Amniotic epithelial cell (primary cell): Measurements from ENCODE around the gene ITGA6.

Experiments used
- DNase-seq: peaks from one replicate; pipeline ENCODE4 v3.0.0-alpha.2; 2010; ENCODE audit warnings: low read depth

Gene ITGA6

DNA sequence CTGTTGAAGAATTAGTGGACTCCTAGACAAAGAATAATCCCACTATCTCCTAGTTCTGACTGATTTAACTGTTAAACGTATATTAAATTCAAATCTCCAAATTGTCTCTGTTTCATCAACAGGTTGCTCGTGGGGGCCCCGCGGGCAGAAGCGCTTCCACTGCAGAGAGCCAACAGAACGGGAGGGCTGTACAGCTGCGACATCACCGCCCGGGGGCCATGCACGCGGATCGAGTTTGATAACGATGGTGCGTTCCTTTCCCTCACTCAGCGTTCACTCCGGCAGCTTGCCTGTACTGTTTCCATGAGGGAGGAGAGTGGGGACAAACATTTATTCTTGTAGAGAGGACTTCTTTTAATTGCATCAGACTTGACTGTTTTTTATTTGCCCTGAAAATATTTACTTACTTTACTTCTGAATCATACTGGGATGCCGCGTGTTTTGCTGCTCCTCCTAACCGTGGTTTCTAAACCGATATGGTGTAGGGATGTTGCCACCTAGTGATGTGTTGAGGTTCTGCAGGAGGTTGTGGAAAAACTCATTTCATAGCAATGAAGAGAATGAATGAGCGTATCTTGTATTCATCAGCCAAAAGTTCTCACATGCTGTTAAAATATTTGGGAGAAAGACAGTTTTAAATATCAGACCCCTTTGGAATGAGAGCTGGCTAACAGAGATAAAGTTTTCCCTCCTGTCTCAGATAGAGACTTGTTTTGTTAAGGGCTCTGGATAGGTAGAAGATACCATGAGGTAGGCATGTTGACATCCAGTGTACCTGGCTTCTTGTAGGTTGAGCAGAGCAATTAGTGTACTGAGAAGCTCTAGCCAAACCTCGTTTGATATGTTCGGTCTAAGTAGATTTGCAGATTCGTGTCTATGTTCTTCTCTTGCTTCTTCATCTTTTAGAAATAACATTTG lies 38.3 kb downstream of the ITGA6 start:
- DNase-seq, result peak; percentile 81

DNA sequence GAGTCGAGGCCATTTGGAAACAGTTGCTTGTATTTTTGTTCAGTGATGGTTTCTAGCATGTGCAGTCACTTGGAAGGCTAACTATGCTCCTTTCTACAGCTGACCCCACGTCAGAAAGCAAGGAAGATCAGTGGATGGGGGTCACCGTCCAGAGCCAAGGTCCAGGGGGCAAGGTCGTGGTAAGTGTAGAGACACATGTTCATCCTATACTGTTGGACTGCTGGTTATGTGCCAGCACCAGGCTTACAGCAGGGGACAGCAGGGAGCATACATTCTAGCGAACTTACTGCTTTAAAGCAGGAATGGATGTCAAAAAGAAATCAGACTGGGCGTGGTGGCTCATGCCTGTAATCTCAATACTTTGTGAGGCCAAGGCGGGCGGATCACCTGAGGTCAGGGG lies 40.0 kb downstream of the ITGA6 start:
- no peak for DNase-seq

DNA sequence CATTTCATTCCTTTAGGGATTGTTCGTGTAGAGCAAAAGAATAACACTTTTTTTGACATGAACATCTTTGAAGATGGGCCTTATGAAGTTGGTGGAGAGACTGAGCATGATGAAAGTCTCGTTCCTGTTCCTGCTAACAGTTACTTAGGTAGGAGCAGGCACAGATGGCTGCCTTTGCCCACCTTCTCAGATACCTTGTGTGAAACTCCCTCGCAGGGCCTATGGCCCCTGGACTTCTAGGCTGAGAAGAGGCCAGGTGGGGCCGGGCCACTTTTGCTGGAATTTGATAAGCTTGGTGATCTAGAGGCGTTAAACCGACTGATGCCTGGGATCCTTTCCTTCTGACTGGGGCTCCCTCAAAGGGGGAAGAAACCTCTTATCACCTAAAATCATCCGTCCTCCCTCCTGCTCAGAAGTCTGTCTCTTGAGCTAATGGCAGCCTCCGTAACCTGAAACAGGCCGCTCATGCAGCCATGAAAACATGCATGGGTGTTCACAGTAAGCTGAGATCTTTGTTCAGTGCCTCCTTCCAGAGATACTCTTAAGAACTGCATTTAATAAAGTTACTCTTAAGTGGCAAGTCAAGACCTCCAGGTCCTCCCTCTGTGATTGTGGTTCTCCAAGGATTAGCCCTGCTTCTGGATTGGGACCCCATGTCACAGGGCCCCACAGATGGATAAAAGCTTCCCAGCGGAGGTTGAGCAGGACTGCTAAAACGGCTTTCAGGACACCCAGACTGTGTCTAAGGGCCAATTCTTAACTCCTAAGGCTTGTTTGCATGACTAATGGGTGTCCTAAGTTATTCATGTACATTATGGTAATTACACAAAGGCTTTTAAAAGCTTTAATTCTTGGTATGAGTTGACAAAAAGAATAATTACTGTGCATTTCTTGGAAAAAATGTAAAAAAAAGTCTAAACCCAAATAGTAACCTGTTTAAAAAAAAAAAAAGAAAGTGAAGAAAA lies 43.9 kb downstream of the ITGA6 start:
- DNase-seq, result no peak

DNA sequence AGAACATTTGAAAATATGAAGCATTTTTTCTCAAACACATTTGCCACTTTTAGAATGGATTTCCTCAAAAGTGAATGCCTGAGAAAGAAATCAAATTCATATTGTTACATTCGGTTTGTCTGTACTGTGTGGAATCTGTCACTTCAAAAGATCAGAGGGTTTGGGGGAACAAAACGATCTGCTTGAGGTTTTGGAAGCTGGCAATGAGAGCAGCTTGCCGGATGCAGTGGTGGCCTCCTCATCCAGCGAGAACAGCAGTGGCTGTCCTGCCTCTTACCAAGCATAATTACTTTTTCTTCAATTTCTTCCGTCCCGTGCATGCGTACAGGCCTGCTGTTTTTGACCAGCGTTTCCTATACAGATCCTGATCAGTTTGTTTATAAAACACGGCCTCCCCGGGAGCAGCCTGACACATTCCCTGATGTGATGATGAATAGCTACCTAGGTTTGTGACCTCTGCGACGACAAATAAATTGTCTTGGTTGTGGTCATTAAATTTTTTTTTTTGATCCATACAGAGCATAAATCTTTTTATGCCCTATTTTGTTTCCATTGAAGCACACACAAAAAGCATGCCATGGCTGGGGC lies 45.2 kb downstream of the ITGA6 start:
- DNase-seq, result no peak

DNA sequence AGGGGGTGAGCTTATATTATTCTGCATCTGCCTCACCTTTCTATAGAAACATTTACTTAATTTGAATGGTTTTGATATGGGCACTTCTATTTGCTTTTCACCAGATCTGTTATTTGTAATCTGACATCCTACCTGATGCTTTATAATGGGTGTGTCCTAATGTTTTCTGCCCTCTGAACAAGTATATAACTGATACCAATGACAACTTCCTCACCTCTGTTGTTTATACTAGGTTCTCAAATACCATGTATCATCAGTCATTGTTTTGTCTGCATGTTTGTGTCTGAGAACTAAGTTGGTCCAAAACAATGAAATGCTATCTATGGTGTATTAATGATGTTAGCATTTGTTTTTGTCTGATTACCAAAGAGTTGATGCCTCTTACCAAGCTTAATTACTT lies 45.8 kb downstream of the ITGA6 start:
- no peak for DNase-seq

DNA sequence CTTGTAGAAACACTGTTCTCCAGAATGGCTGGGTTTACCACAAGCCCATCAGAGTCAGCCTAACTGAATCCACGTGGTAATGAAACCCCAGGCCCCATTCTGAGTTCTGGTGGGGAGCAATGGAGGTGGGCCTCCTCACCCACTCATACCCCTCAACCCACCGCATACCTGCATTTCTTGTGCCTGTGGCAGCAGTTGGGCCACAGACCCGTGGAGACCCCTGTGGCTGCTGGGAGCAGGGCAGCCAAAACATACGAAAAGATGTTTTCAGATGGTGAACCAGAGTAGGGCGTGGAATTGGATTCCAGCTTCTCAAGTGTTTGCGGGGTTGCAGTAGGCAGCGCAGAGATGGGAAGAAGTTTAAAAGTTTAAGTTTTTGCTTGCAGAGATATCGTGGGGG lies 51.0 kb downstream of the ITGA6 start:
- DNase-seq, result no peak

DNA sequence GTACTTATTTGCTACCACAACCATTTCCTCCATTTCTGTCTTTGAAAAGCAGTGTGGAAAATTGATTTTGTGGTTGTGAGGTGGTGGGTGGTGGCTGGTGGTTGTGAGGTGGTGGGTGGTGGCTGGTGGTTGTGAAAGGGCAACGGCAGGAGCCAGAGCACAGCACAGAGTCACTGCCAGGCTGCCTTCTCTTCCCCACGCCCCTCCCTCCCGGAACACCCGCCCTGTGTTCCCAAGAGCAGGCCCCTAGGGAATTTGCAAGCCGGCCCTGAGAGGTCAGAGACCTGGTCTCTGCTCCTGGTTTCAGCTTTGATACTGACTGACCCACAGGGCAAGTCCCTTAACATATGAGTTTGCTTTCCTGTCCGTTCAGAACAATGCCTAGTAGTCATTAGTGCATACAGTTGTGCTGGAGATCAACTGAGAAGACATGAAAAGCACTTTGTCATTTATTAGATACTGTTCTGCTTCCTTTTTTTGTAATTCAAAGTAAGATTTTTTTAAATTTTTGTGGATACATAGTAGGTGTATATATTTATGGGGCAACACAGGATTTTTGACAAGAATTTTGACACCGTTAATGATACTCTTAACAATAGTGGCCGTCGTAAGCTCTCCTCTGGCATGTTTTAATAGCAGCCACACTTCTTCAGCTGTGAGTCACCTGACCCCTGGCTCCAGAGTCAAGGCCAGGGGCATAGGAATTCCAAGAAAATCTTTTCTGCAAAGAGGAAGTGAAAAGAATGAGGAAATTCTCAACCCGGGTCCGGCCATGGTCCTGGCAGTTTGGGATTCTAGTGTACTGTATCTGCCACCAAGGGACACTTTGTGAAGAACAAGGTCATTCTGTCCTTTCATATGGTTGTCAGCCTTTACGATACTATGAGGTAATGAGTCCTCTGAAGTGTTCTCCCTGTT lies 53.2 kb downstream of the ITGA6 start:
- peak; percentile 18 for DNase-seq

DNA sequence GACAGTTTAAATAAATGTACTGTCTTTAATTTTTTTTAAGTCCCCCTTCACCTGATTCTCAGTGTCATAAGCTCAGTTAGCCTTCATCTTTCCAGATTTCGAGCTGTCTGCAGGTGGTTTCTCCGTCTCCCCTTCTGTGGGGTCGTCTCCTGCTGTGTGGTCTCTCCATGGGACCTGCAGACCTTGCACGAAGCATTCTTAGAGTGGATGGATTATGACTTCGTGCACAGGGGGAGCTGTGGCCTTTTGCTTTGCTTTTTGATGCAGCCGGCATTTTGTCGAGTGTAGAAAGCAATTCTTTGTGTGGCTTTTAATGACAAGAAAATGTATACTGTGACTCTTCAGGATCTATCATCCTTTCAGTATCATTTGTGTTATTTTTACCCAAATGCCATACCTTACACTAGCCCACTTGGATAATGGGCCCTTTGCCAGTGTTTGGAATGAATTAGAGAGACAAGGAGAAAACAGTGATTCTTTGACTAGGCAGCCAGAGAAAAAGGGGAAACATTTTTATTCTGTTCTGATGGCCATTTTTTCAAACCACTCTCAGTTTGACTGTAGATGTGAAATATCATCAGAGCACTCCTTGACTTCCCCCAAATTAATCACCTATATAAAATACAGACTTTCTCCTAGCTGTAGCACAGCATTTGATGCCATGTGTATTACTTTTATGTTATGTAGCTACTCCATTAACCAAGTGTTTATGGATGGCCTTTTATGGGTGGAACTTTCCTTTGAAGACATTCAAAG lies 54.3 kb downstream of the ITGA6 start:
- DNase-seq, result no peak

DNA sequence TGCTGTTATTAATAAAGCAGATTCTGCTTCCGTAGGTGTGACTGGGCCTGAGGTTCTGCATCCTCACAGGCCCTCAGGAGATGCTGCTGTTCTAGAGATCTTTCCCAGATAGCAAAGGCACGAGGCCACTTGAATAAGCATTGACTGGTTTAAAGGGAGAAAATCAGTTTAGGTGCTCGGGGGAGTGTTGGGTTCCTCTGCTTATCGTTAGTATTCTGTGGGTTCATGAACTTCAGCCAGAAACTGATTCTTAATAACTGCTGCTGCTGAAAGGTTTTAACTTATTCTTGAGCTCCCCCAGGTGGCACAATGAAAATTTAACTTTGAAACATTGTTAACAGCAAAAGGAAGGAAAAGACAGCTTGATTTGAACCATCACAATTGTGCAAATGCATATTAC lies 56.9 kb downstream of the ITGA6 start:
- DNase-seq, result peak; percentile 23

DNA sequence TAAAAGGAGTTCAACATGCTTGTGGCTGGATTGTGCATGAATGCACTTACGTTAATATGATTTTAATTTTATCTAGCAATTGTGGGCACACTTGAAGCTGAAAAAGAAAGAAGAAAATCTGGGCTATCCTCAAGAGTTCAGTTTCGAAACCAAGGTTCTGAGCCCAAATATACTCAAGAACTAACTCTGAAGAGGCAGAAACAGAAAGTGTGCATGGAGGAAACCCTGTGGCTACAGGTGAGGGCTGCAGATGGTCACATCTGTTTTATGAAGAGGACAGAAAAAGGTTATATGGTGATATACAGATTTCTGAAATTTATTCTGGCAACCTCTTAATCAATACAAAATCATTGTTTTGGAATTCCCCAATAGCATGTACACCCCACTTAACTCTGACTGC lies 57.3 kb downstream of the ITGA6 start:
- DNase-seq, result no peak

DNA sequence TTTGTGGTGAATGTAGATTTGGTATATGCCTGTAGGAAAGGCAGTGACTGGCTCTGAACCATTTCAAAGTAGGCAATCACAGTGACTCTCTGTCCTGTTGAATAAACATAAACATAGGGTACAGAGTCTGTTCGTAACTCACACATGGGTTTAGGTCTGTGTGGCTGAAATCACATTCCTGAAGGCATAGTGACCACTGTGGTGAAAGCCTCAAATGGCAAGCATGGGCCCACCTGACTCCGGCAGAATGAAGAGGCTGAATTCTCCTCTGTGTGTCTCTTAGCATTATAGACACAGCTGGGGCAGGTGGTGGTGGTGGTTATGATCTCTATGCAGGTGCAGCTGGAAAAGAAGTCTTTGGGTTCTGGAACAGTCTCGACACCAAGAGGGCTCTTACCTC lies 61.2 kb downstream of the ITGA6 start:
- DNase-seq, result no peak

DNA sequence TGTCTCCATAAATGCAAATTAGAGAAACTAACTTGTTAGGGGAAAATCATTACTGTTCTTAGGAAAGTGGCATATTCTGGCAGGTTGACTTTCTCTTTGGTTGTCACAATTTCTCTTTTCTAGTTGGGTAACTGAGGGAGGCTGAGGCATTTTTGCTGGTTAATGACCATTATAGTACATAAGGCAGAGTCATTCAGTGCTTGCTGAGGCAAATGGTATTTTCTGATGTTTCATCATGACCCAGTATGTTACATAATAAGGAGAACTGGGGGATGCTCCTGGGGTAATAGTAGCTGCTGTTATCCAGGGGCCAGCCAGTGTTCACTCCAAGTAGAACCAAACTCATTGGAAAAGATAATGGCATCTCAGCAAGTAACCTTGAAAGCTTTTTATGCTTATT lies 62.3 kb downstream of the ITGA6 start:
- peak; percentile 59 for DNase-seq

DNA sequence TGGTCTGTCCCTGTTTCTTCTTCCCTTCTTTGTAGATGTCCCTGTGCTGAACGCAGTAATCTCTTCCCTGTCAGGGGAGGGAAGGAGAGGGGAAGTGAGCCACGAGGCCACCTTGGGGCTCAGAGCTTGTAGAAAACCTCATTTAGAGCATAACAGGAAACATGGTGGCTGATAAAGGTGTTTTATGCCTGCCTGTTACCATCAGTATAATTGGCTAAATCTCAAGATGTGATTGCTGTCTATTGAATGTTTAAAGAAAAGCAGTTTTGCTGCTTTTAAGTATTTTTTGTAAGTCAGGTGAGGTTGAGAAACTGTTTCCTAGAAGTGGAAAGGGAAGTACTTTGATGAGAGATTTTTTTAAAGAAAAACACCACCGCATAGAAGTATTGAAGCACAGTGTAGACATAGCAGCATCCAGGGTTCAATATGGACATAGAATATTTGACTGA lies 68.8 kb downstream of the ITGA6 start:
- no peak for DNase-seq

DNA sequence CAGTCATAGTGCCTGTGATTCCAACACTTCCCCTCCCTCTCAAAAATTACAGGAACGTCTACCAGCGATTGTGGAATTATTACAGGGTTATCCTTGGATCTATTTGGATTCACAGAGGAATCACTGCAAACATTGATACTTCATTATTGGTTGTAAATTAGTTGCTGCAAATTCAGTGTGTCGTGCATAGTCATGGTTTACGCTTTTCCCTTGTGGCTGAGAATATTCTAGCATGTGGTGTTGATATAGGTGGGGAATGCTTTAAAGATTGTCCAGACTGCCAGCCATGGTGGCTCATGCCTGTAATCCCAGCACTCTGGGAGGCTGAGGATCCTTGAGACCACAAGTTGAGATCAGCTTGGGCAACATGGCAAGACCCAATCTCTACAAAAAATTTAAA lies 79.8 kb downstream of the ITGA6 start:
- DNase-seq, result no peak

DNA sequence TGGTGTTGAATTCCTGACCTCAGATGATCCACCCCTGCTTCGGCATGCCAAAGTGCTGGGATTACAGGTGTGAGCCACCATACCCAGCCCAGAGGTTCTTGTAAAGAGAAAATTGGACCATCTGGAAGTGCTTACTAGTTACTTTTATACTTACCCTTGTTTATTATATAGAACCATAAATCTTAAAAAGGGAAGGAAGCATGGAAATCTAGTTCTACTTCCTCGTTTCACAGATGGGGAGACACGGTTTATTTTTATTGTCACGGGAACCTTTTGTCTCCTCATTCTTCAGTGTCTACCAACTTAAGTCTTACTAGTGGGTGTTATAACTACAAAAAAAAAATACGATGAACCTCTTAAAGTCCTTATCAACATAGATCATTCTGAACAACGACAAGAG lies 82.7 kb downstream of the ITGA6 start:
- no peak for DNase-seq

DNA sequence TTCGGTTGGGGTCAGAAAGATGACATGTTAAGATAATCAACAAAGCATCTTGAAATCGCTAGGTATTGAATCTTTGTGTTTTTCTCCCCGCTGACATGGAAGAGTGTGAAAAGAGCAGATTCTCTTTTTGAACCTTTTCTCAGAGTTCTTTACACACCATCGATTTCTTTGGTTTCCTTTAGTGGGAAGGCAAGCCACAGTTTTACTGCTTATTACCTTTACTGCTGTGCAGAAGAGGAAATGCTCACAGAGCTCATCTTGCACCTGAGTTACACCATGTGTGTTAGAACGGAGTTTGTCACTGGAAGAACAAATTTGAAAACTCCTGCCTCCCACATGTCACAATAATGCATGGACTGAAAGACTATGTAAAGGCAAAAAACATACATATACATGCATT lies 83.2 kb downstream of the ITGA6 start:
- no peak for DNase-seq

DNA sequence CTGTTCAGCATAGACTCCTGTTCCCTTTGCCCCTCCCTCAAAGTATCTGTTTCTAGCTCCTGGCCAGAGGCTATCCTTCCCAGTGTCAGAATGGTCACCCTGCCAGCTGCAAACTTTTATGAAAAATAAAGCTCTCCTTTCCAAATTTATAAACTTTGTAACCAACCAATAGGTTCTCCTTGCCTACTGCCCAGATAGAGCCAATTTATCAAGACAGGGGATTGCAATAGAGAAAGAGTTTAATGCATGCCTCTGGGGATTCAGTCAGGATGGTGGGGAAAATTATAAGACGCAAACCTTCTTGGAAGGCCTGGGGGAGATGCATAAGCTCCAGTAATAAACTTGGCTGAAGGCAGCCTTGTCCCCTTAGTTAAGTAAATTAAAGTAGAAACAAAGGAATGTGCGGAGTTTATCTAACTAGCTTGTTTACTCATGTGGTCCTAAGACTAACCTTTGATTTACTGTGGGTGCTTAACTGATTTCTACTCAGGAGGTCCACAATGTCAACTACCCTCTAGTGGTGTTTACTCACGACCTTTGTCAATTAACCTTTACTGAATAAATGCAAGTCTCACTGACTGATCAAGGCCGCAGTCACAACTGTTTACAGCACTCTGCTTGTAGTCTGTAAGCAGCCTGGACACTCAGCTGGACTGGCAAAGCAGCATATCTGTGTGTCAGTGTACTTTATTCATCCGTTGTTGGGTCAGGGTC lies 85.6 kb downstream of the ITGA6 start:
- no peak for DNase-seq

DNA sequence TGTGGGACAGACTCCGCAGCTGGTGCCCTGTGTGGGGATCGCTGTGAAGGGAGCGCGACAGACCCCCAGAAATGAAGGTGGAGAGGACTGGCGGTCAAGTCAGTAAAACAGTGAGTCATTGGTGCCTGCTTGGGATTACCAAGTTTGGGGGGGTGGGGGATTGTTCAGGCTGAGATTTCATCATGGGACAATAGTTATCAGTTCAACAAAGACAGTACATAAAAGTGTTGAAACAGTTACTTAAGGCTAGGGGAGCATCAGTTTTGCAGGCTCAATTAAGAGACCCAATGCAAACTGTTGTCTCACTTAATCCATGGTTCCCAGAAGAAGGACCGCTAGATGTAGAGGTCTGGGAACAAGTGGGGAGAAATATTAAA lies 86.1 kb downstream of the ITGA6 start:
- no peak for DNase-seq

DNA sequence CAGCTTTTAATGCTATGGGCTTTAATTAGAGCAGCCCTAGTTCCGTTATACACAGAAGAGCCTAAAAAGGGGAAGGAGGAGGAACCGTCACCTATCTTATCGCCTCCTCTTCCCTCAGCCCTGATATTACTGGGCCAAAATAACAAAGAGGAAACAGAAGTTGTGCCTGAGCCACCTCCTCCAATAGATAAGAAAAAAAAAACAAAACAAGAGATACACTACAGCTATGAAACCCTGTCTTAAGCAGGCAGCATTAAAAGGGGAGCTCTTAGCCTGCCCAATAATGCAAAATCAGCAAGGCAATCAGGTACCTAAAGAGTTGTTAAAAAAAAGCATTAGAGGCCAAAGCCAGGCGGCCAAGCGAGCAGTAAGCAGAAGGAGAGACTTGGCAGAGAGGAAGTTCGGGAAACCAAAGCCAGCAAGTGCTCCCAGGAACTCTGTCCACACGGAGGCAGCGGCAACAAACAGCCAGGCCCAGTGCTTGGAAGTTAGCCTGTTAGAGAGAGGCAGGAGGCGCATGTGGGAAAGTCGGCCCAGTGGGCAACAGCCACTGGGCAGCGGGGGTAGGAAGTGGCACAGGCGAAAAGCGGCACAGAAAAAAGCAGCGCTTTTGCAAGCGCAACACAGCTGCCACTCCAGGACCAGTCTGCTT lies 86.7 kb downstream of the ITGA6 start:
- no peak for DNase-seq

DNA sequence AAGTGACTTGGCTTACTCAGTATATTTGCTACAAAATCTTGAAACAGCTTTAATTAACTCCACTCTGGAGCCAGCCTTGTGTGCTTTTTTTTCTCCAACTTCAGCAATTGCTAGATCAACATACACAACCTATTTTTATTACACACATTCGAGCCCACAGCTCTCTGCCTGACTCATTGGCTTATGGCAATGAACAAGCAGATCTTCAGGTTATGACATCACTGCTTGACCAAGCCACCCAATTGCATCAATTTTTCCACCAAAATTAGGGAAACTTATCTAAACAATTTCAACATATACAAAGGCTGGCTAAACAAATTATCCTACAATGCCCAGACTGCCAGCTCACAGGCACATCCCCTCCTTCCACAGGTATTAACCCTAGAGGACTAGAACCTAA lies 88.9 kb downstream of the ITGA6 start:
- peak; percentile 69 for DNase-seq
